CD14-positive monocyte (primary cell): ENCODE results near the gene SLC37A1. TPM values are rescaled to one million over a fixed set of nuclear protein-coding genes. Genes with fewer than 3 reads are reported as not detected.
A peak's percentile ranks its signal among the peaks of the same experiment; 100 is the strongest.

Experiments used
- DNase-seq, 3 donors: peaks; one replicate each; pipeline ENCODE4 v3.0.0-alpha.2; 2011 to 2022
- H2AFZ ChIP-seq: 2 replicates; pipeline ENCODE4 v1.6.0; 2012; ENCODE audit warnings: mild to moderate bottlenecking, low read depth, low read length, inconsistent platforms; ENCODE audit not compliant: insufficient read depth, poor library complexity, severe bottlenecking
- H3K27ac ChIP-seq, 2 donors: 1 replicate in 1 of 2; 2 replicates in 1 of 2; pipeline ENCODE4 v1.5.1; 2012 to 2013; ENCODE audit warnings: low read length in 2 of 2, control low read depth in 1 of 2, inconsistent platforms in 1 of 2, low read depth in 1 of 2, mild to moderate bottlenecking in 1 of 2
- H3K27me3 ChIP-seq, 2 donors: one replicate each; pipeline versions ENCODE4 v1.6.0 to v1.6.1; 2011 to 2013; ENCODE audit warnings: low read length in 2 of 2; ENCODE audit not compliant: control insufficient read depth in 2 of 2, insufficient read depth in 2 of 2
- H3K36me3 ChIP-seq, 2 donors: replicated peaks in 1 of 2; 1 replicate in 1 of 2; 2 replicates in 1 of 2; pipeline versions ENCODE4 v1.5.1 to v1.6.1; 2012 to 2013; ENCODE audit warnings: low read length in 2 of 2, control low read depth in 1 of 2, inconsistent platforms in 1 of 2, mild to moderate bottlenecking in 1 of 2; ENCODE audit not compliant: insufficient read depth in 2 of 2, control insufficient read depth in 1 of 2
- H3K4me1 ChIP-seq, 2 donors: 1 replicate in 1 of 2; 2 replicates in 1 of 2; pipeline versions ENCODE4 v1.5.1 to v1.6.1; 2012 to 2013; ENCODE audit warnings: low read length in 2 of 2, control low read depth in 1 of 2, inconsistent platforms in 1 of 2, mild to moderate bottlenecking in 1 of 2, moderate library complexity in 1 of 2; ENCODE audit not compliant: insufficient read depth in 2 of 2, control insufficient read depth in 1 of 2
- H3K4me2 ChIP-seq: replicated peaks from 2 replicates; pipeline ENCODE3; 2012; ENCODE audit warnings: low read length, moderate library complexity, mild to moderate bottlenecking; ENCODE audit not compliant: poor library complexity, severe bottlenecking; ENCODE audit errors: extremely low read depth
- H3K4me3 ChIP-seq, 3 experiments: fragments of 200-600 bp in 1 of 3; sonication (generic) in 1 of 3; replicated peaks in 1 of 3; 1 replicate in 2 of 3; 2 replicates in 1 of 3; pipeline ENCODE4 v1.5.1; 2011 to 2013; ENCODE audit warnings: low read length in 3 of 3, mild to moderate bottlenecking in 3 of 3, control low read depth in 2 of 3, low read depth in 2 of 3, inconsistent platforms in 1 of 3, moderate library complexity in 1 of 3
- H3K79me2 ChIP-seq: 2 replicates; pipeline ENCODE4 v1.6.0; 2012; ENCODE audit warnings: mild to moderate bottlenecking, control low read depth, inconsistent platforms, low read length, moderate library complexity; ENCODE audit not compliant: insufficient read depth
- H3K9ac ChIP-seq: 2 replicates; pipeline ENCODE4 v1.6.0; 2017; ENCODE audit warnings: low read length, mild to moderate bottlenecking; ENCODE audit not compliant: insufficient read depth, poor library complexity, severe bottlenecking
- H3K9me3 ChIP-seq, 2 donors: replicated peaks in 1 of 2; 1 replicate in 1 of 2; 2 replicates in 1 of 2; pipeline versions ENCODE4 v1.5.1 to v1.6.1; 2012 to 2013; ENCODE audit warnings: low read length in 2 of 2, control low read depth in 1 of 2; ENCODE audit not compliant: control insufficient read depth in 1 of 2, insufficient read depth in 1 of 2
- H4K20me1 ChIP-seq: 2 replicates; pipeline ENCODE4 v1.6.0; 2012; ENCODE audit warnings: mild to moderate bottlenecking, low read length, control low read depth, moderate library complexity; ENCODE audit not compliant: insufficient read depth
- H3K27ac Mint-ChIP-seq, 7 donors: one replicate each; pipeline ENCODE4 v1.8.0; 2020; ENCODE audit warnings: mild to moderate bottlenecking in 7 of 7, mixed read lengths in 7 of 7, moderate library complexity in 6 of 7, inconsistent platforms in 2 of 7
- H3K27me3 Mint-ChIP-seq, 3 donors: one replicate each; pipeline ENCODE4 v1.8.0; 2021 to 2022; ENCODE audit warnings: low read depth in 3 of 3, mild to moderate bottlenecking in 3 of 3, mixed read lengths in 3 of 3, moderate library complexity in 3 of 3, inconsistent platforms in 1 of 3
- H3K36me3 Mint-ChIP-seq, 2 donors: one replicate each; pipeline ENCODE4 v1.8.0; 2020; ENCODE audit warnings: mixed read lengths in 2 of 2, inconsistent platforms in 1 of 2, mild to moderate bottlenecking in 1 of 2
- H3K4me1 Mint-ChIP-seq: one replicate; pipeline ENCODE4 v1.8.0; 2020; ENCODE audit warnings: mild to moderate bottlenecking, mixed read lengths
- H3K4me3 Mint-ChIP-seq, 2 donors: one replicate each; pipeline ENCODE4 v1.8.0; 2020; ENCODE audit warnings: mild to moderate bottlenecking in 2 of 2, mixed read lengths in 2 of 2, moderate library complexity in 1 of 2
- H3K9me3 Mint-ChIP-seq, 7 donors: one replicate each; pipeline ENCODE4 v1.8.0; 2020 to 2022; ENCODE audit warnings: mixed read lengths in 7 of 7, mild to moderate bottlenecking in 6 of 7, moderate library complexity in 6 of 7, inconsistent platforms in 2 of 7
- WGBS: methylation state at CpG from one replicate; pipeline ENCODE4 v1.1.5; 2013; ENCODE audit warnings: missing lambda C conversion rate; ENCODE audit not compliant: insufficient coverage; 5-methylcytosine and 5-hydroxymethylcytosine counted together
- intact Hi-C, 2 donors: fragments of 100-400 bp; cut with micrococcal nuclease; formaldehyde crosslinking; loops; one replicate each; pipeline versions ENCODE4 v1.15.0 to v1.15.1; 2023
- polyA plus RNA-seq, 3 donors: library from polyadenylated mRNA; depleted of rRNA in 1 of 3; unstranded in 2 of 3; stranded (reverse) in 1 of 3; fragments of 300-500 nt in 2 of 3; fragments of >200 nt in 1 of 3; fragmentation: Illumina TruSeq in 2 of 3; gene quantifications; 1 replicate in 2 of 3; 2 replicates in 1 of 3; pipeline ENCODE4 v1.2.3, GENCODE V29; 2012 to 2021
- TF ChIP-seq, protein P1 (sequence below): fragments of 200-600 bp; IDR thresholded peaks from one replicate; pipeline ENCODE4 v1.8.0; 2022; ENCODE audit warnings: antibody characterized with exemption, mild to moderate bottlenecking

Gene SLC37A1
- polyA plus RNA-seq, 3 donors, result 2.7 to 12.4 (median 4.3) TPM

DNA sequence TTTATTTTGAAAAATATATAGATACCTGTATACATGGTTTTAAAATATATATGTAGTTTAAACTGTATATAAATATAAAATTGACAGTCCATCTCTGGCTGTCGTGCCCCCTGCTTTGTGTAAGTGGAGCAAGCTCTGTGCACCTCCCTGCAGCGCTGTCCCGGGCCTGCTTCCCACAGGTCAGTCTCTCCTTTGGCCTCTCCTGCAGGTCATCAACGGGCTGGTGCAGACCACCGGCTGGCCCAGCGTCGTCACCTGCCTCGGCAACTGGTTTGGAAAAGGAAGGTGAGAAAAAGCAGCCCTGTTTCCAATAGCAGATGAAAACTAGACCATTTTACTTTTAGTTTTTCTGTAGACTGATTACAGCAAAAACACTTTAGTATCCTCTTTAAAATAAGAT lies 28.5 kb downstream of the SLC37A1 start:
- Histone ChIP-seq H3K27ac (no peak overlapping the region), H3K36me3 (peaks cover 52 to 95% of the 10 kb centered on the region in 2 donors), H3K27me3 (no peaks in the 10 kb centered on the region), H4K20me1 (no peaks in the 10 kb centered on the region), H3K4me3 (no peak overlapping the region), H3K9me3 (no peaks in the 10 kb centered on the region), H3K4me2 (no peak overlapping the region), H2AFZ (no peak overlapping the region), H3K79me2 (no peaks in the 10 kb centered on the region), H3K4me1 (no peaks in the 10 kb centered on the region), H3K9ac (no peak overlapping the region)
- WGBS, result 100% methylated on average over 7 of the region's 8 CpGs
- TF ChIP-seq, protein P1, sequence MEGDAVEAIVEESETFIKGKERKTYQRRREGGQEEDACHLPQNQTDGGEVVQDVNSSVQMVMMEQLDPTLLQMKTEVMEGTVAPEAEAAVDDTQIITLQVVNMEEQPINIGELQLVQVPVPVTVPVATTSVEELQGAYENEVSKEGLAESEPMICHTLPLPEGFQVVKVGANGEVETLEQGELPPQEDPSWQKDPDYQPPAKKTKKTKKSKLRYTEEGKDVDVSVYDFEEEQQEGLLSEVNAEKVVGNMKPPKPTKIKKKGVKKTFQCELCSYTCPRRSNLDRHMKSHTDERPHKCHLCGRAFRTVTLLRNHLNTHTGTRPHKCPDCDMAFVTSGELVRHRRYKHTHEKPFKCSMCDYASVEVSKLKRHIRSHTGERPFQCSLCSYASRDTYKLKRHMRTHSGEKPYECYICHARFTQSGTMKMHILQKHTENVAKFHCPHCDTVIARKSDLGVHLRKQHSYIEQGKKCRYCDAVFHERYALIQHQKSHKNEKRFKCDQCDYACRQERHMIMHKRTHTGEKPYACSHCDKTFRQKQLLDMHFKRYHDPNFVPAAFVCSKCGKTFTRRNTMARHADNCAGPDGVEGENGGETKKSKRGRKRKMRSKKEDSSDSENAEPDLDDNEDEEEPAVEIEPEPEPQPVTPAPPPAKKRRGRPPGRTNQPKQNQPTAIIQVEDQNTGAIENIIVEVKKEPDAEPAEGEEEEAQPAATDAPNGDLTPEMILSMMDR, result no peak
- no peak for DNase-seq
- H3K4me1 Mint-ChIP-seq, result no peaks in the 10 kb centered on the region
- H3K27ac Mint-ChIP-seq, result no peak overlapping the region
- H3K27me3 Mint-ChIP-seq, result peaks cover 0 to 2% (median 0%) of the 10 kb centered on the region in 3 donors
- H3K36me3 Mint-ChIP-seq, result peaks cover 70 to 74% of the 10 kb centered on the region in 2 donors
- intact Hi-C loops, result no loop called here
- H3K4me3 Mint-ChIP-seq, result no peak overlapping the region
- peaks cover 0 to 1% (median 0%) of the 10 kb centered on the region in 7 donors for H3K9me3 Mint-ChIP-seq

DNA sequence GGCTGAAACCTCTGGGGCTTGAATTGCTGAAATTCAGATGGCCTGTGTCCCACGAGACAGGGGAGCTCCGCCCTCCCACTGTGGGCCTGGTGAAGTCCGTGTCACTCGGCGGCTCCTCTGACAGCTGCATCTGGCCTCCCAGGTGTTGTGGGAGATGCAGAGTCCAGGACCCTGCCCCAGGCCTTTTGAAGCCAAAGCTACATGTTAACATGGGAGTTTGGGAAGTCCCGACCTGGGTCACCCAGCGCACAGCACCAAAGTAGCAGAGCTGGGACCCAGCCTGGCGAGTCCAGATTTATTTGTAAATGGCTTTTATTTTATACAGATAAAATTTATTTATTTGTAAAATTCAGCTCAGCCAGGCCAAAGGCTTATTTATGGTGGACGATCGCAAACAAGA lies 28.9 kb downstream of the SLC37A1 start:
- Histone ChIP-seq H3K9me3 (no peaks in the 10 kb centered on the region), H3K36me3 (peaks cover 55 to 95% of the 10 kb centered on the region in 2 donors), H2AFZ (no peak overlapping the region), H3K27me3 (no peaks in the 10 kb centered on the region), H4K20me1 (no peaks in the 10 kb centered on the region), H3K4me1 (no peaks in the 10 kb centered on the region), H3K9ac (no peak overlapping the region), H3K4me3 (no peak overlapping the region), H3K4me2 (no peak overlapping the region), H3K27ac (no peak overlapping the region), H3K79me2 (no peaks in the 10 kb centered on the region)
- H3K4me3 Mint-ChIP-seq, result no peak overlapping the region
- intact Hi-C loops, result no loop called here
- H3K36me3 Mint-ChIP-seq, result peaks cover 74 to 75% of the 10 kb centered on the region in 2 donors
- TF ChIP-seq, protein P1, result no peak
- no peak for DNase-seq
- peaks cover 0 to 1% (median 0%) of the 10 kb centered on the region in 7 donors for H3K9me3 Mint-ChIP-seq
- peaks cover 0 to 2% (median 0%) of the 10 kb centered on the region in 3 donors for H3K27me3 Mint-ChIP-seq
- peak overlapping the region in 1 of 7 donors; percentile 28 for H3K27ac Mint-ChIP-seq
- H3K4me1 Mint-ChIP-seq, result no peaks in the 10 kb centered on the region
- WGBS, result 96% methylated on average over 4 of the region's 10 CpGs
